ENCODE data around the gene NDOR1. TPM values are rescaled to one million over a fixed set of nuclear protein-coding genes. Genes with fewer than 3 reads are reported as not detected.

NDOR1 gene
- total and polyA plus RNA-seq, 2 of the 8 experiments (the other 6 are each of a cell fraction or from before 2014, with no cell fraction given) = 25.7 to 32.3 TPM

- H3K23ac ChIP-seq (ENCODE audit: insufficient read length) = no peak overlapping the region
- POLR2A ChIA-PET (ENCODE audit: partially characterized antibody) = interaction anchor here (0.9 to 1.7 kb wide), 6 partner anchors 9 to 78 kb away, joined by 3 to 6 read pairs (median 4); partner anchors contain the start of gene GRIN1
- peaks cover 0 to 13% of the 10 kb centered on the region in 2 experiments for H4K20me1 ChIP-seq (replicated peaks in 1 of 2; ENCODE audit: control insufficient read depth in 1 of 2, insufficient read depth in 2 of 2, low read length in 2 of 2)
- TF ChIP-seq CBX8 (IDR thresholded peaks at IDR 0.05; ENCODE audit: borderline replicate concordance, low read depth, low read length) (no peak), MAX (IDR thresholded peaks at IDR 0.05) (no peak), NANOG (IDR thresholded peaks at IDR 0.05; ENCODE audit: insufficient read depth, low read depth, low read length, poor library complexity, severe bottlenecking) (no peak), ASH2L (IDR thresholded peaks at IDR 0.05; ENCODE audit: low read length) (no peak), KDM4A (IDR thresholded peaks at IDR 0.05; ENCODE audit: low read depth, low read length, severe bottlenecking) (no peak), JUND (IDR thresholded peaks at IDR 0.05; ENCODE audit: low read length) (no peak), TEAD4 (IDR thresholded peaks at IDR 0.05; ENCODE audit: low read depth, low read length) (no peak), USF2 (IDR thresholded peaks at IDR 0.05; ENCODE audit: low read length) (no peak), TBP (IDR thresholded peaks at IDR 0.05; ENCODE audit: low read depth, low read length) (no peak), ATF3 (IDR thresholded peaks at IDR 0.05; ENCODE audit: insufficient read depth, low read depth, low read length) (no peak)
Observed at GRCh38 chr9:137166380-137167229, 38.9 kb upstream of the NDOR1 start.

More at GRCh38 chr9:137166380-137167229, 38.9 kb upstream of the NDOR1 start:
- H4K8ac ChIP-seq (ENCODE audit: extremely low read depth, insufficient read depth, low read length) = no peak overlapping the region
- no peaks in the 10 kb centered on the region for H3K9me3 ChIP-seq (ENCODE audit: insufficient read depth in 2 of 2, low read depth in 1 of 2, low read length in 1 of 2)
- no peak overlapping the region for H2AK5ac ChIP-seq (ENCODE audit: low read depth, low read length)
- no peak overlapping the region for H3K18ac ChIP-seq (ENCODE audit: extremely low read depth, low read length)
- H3K9ac ChIP-seq (replicated peaks in 1 of 4; ENCODE audit: extremely low read depth in 1 of 4, low read depth in 3 of 4, low read length in 3 of 4) = no peak overlapping the region
- no peak overlapping the region for H3K14ac ChIP-seq (ENCODE audit: insufficient read length)
- H3K27me3 ChIP-seq (replicated peaks in 1 of 4; ENCODE audit: control insufficient read depth in 3 of 4, extremely low read depth in 1 of 4, insufficient read depth in 3 of 4, low read length in 3 of 4) = peaks cover 61 to 100% (median 89%) of the 10 kb centered on the region in 4 experiments
- DNase-seq (ENCODE audit: low read depth in 1 of 2, low spot score in 2 of 2) (no peak), FAIRE-seq (no peak)
- no peak overlapping the region for H2BK15ac ChIP-seq (ENCODE audit: low read length)
- H2BK20ac ChIP-seq (ENCODE audit: low read length) = no peak overlapping the region
- no peak overlapping the region for H2AFZ ChIP-seq (ENCODE audit: low read length)
- no peak overlapping the region for H3K4me3 ChIP-seq (ENCODE audit: extremely low read depth in 1 of 4, insufficient read depth in 2 of 4, low read depth in 3 of 4, low read length in 4 of 4)
- H3K56ac ChIP-seq (replicated peaks; ENCODE audit: insufficient read length, low read depth, low read length) = no peak overlapping the region
- H4K5ac ChIP-seq (ENCODE audit: insufficient read length, low read depth, low read length) = no peak overlapping the region
- H2BK12ac ChIP-seq (ENCODE audit: low read depth, low read length) = no peak overlapping the region
- no peak overlapping the region for H2BK120ac ChIP-seq (replicated peaks; ENCODE audit: low read depth, low read length)
- CTCF ChIA-PET (ENCODE audit: partially characterized antibody) = interaction anchor here (0.6 to 1.2 kb wide), 4 partner anchors 8 to 103 kb away, joined by 3 to 4 read pairs (median 4); no protein-coding TSS in a partner anchor
- H3K4ac ChIP-seq (replicated peaks; ENCODE audit: insufficient read length, low read depth, low read length) = no peak overlapping the region
- no peak overlapping the region for H2BK5ac ChIP-seq (ENCODE audit: low read depth, low read length)
- H4K91ac ChIP-seq (replicated peaks; ENCODE audit: insufficient read length, low read length) = no peak overlapping the region
- H3K23me2 ChIP-seq (ENCODE audit: low read depth, low read length) = peaks cover 20% of the 10 kb centered on the region; the same call in 1 of the 2 replicates
- H3K4me1 ChIP-seq (replicated peaks in 1 of 4; ENCODE audit: control insufficient read depth in 3 of 4, insufficient read depth in 4 of 4, low read length in 3 of 4) = peaks cover 0 to 23% (median 17%) of the 10 kb centered on the region in 4 experiments; a peak in 6 of 7 replicates
- H3K4me2 ChIP-seq (ENCODE audit: insufficient read depth in 1 of 2, low read depth in 2 of 2, low read length in 2 of 2) = no peak overlapping the region
- no peaks in the 10 kb centered on the region for H3K79me2 ChIP-seq (ENCODE audit: control insufficient read depth in 1 of 2, insufficient read depth in 2 of 2, low read length in 2 of 2)
- no peaks in the 10 kb centered on the region; the same call in 1 of the 2 replicates for H3K79me1 ChIP-seq (ENCODE audit: low read depth, low read length)
- WGBS, 2 experiments (ENCODE audit: extremely low coverage in 1 of 2, insufficient coverage in 1 of 2, insufficient read length in 1 of 2, insufficient replicate concordance in 2 of 2, low coverage in 1 of 2, low lambda C conversion rate in 2 of 2, missing lambda C conversion rate in 1 of 2) = 83% methylated on average over 21 of the region's 22 CpGs; no CpG with 5 or more reads in 1 of the 2 experiments
- H3K27ac ChIP-seq (ENCODE audit: low read depth, low read length) = no peak overlapping the region
- H3K36me3 ChIP-seq (ENCODE audit: control insufficient read depth in 2 of 4, insufficient read depth in 4 of 4, low read length in 3 of 4) = no peaks in the 10 kb centered on the region; a peak in 1 of 8 replicates

Measured in H1 (cell line).